ENCODE data around the gene ACOX2. TPM values are rescaled to one million over a fixed set of nuclear protein-coding genes. Genes with fewer than 3 reads are reported as not detected.
"Not testable (repeated sequence)": the region's sequence is repeated elsewhere in the genome, so short reads cannot be mapped to it uniquely, and the experiment has no call there.

The ACOX2 gene
- total RNA-seq, 4 donors from 2014 or later, result 17.3 to 43.3 (median 23.6) TPM

- Histone ChIP-seq H3K27ac (no peak overlapping the region), H3K9me3 (no peaks in the 10 kb centered on the region), H3K36me3 (peaks cover 0 to 93% of the 10 kb centered on the region in 2 donors), H3K4me3 (no peak overlapping the region), H3K27me3 (no peaks in the 10 kb centered on the region), H3K4me1 (peaks cover 0 to 21% (median 0%) of the 10 kb centered on the region in 3 donors)
- WGBS, 2 donors (ENCODE audit: low coverage in 1 of 2), result 70 to 79% methylated on average over 2 to 6 of the region's 15 CpGs
- no peak for ATAC-seq
- TF ChIP-seq POLR2AphosphoS5 (IDR thresholded peaks at IDR 0.05) (no peak), CTCF (IDR thresholded peaks at IDR 0.05) (no peak), POLR2A (IDR thresholded peaks at IDR 0.05) (no peak), EP300 (IDR thresholded peaks at IDR 0.05) (no peak)
Measured at GRCh38 chr3:58529516-58530353, 7.3 kb downstream of the ACOX2 start.

GRCh38 chr3:58528629-58529028 is 8.4 kb downstream of the ACOX2 start:
- no peak for ATAC-seq
- TF ChIP-seq EP300 (IDR thresholded peaks at IDR 0.05), result no peak
- no peak for TF ChIP-seq POLR2A (IDR thresholded peaks at IDR 0.05)
- TF ChIP-seq CTCF (IDR thresholded peaks at IDR 0.05), result no peak
- TF ChIP-seq POLR2AphosphoS5 (IDR thresholded peaks at IDR 0.05), result peak; percentile 6
- peaks cover 0 to 93% of the 10 kb centered on the region in 2 donors for H3K36me3 ChIP-seq
- WGBS, 2 donors (ENCODE audit: low coverage in 1 of 2), result 38 to 64% methylated on average over 1 to 2 of the region's 6 CpGs
- H3K9me3 ChIP-seq, result no peaks in the 10 kb centered on the region
- peaks cover 0 to 21% (median 0%) of the 10 kb centered on the region in 3 donors for H3K4me1 ChIP-seq
- H3K27ac ChIP-seq, result no peak overlapping the region
- no peak overlapping the region for H3K4me3 ChIP-seq
- H3K27me3 ChIP-seq, result no peaks in the 10 kb centered on the region

- Histone ChIP-seq H3K36me3 (peaks cover 0 to 95% of the 10 kb centered on the region in 2 donors), H3K4me1 (peaks cover 0 to 13% (median 0%) of the 10 kb centered on the region in 3 donors)
- 88 to 95% methylated on average over 2 of the region's 3 CpGs for WGBS, 2 donors (ENCODE audit: low coverage in 1 of 2)
- not testable (repeated sequence) for H3K27me3 ChIP-seq, ATAC-seq, H3K9me3 ChIP-seq, H3K27ac ChIP-seq, H3K4me3 ChIP-seq
Measured at GRCh38 chr3:58527440-58527839, 9.6 kb downstream of the ACOX2 start.

GRCh38 chr3:58526515-58526957 is 10.5 kb downstream of the ACOX2 start:
- Histone ChIP-seq H3K9me3 (no peaks in the 10 kb centered on the region), H3K4me1 (peaks cover 0 to 12% (median 0%) of the 10 kb centered on the region in 3 donors), H3K27me3 (no peaks in the 10 kb centered on the region), H3K4me3 (no peak overlapping the region), H3K27ac (no peak overlapping the region), H3K36me3 (peaks cover 0 to 98% of the 10 kb centered on the region in 2 donors)
- TF ChIP-seq EP300 (IDR thresholded peaks at IDR 0.05), result no peak
- TF ChIP-seq POLR2A (IDR thresholded peaks at IDR 0.05), result no peak
- TF ChIP-seq CTCF (IDR thresholded peaks at IDR 0.05), result no peak
- TF ChIP-seq POLR2AphosphoS5 (IDR thresholded peaks at IDR 0.05), result no peak
- ATAC-seq, result no peak
- WGBS, 2 donors (ENCODE audit: low coverage in 1 of 2), result no CpG with 5 or more reads among the region's 7 CpGs

GRCh38 chr3:58524326-58524888 is 12.6 kb downstream of the ACOX2 start:
- TF ChIP-seq POLR2AphosphoS5 (IDR thresholded peaks at IDR 0.05) (no peak), CTCF (IDR thresholded peaks at IDR 0.05) (no peak), POLR2A (IDR thresholded peaks at IDR 0.05) (no peak), EP300 (IDR thresholded peaks at IDR 0.05) (no peak)
- Histone ChIP-seq H3K9me3 (no peaks in the 10 kb centered on the region), H3K36me3 (peaks cover 0 to 98% of the 10 kb centered on the region in 2 donors), H3K4me1 (peaks cover 0 to 12% (median 0%) of the 10 kb centered on the region in 3 donors), H3K4me3 (no peak overlapping the region), H3K27ac (no peak overlapping the region), H3K27me3 (no peaks in the 10 kb centered on the region)
- ATAC-seq, result no peak
- WGBS, 2 donors (ENCODE audit: low coverage in 1 of 2), result 100% methylated on average over 1 to 2 of the region's 11 CpGs

Data from gastroesophageal sphincter (tissue), 4 donors.